ENCODE measurements around the gene ZCCHC14.

GRCh38 chr16:87490096-87490798 is 2.6 kb downstream of the ZCCHC14 start:
- TF ChIP-seq CTCF (IDR thresholded peaks at IDR 0.05) (no peak), POLR2A (IDR thresholded peaks at IDR 0.05) (no peak)
